ENCODE measurements around the gene STK32B.
A peak's percentile ranks its signal among the peaks of the same experiment; 100 is the strongest.
"Not testable (repeated sequence)": the region's sequence is repeated elsewhere in the genome, so short reads cannot be mapped to it uniquely, and the experiment has no call there.

The STK32B gene

GRCh38 chr4:5164221-5164912, 113.1 kb downstream of the STK32B start:
- Histone ChIP-seq H3K27me3 (ENCODE audit: insufficient read depth, low read depth, severe bottlenecking) (no peaks in the 10 kb centered on the region), H3K9me3 (ENCODE audit: severe bottlenecking) (peaks cover 13% of the 10 kb centered on the region), H3K27ac (peak overlapping the region; percentile 69), H3K36me3 (no peaks in the 10 kb centered on the region), H3K4me3 (ENCODE audit: low read depth, low read length) (no peak overlapping the region)
- peak; percentile 53 for DNase-seq
- TF ChIP-seq, protein P1, sequence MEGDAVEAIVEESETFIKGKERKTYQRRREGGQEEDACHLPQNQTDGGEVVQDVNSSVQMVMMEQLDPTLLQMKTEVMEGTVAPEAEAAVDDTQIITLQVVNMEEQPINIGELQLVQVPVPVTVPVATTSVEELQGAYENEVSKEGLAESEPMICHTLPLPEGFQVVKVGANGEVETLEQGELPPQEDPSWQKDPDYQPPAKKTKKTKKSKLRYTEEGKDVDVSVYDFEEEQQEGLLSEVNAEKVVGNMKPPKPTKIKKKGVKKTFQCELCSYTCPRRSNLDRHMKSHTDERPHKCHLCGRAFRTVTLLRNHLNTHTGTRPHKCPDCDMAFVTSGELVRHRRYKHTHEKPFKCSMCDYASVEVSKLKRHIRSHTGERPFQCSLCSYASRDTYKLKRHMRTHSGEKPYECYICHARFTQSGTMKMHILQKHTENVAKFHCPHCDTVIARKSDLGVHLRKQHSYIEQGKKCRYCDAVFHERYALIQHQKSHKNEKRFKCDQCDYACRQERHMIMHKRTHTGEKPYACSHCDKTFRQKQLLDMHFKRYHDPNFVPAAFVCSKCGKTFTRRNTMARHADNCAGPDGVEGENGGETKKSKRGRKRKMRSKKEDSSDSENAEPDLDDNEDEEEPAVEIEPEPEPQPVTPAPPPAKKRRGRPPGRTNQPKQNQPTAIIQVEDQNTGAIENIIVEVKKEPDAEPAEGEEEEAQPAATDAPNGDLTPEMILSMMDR (IDR thresholded peaks at IDR 0.05; ENCODE audit: low read depth, low read length) = no peak

DNA sequence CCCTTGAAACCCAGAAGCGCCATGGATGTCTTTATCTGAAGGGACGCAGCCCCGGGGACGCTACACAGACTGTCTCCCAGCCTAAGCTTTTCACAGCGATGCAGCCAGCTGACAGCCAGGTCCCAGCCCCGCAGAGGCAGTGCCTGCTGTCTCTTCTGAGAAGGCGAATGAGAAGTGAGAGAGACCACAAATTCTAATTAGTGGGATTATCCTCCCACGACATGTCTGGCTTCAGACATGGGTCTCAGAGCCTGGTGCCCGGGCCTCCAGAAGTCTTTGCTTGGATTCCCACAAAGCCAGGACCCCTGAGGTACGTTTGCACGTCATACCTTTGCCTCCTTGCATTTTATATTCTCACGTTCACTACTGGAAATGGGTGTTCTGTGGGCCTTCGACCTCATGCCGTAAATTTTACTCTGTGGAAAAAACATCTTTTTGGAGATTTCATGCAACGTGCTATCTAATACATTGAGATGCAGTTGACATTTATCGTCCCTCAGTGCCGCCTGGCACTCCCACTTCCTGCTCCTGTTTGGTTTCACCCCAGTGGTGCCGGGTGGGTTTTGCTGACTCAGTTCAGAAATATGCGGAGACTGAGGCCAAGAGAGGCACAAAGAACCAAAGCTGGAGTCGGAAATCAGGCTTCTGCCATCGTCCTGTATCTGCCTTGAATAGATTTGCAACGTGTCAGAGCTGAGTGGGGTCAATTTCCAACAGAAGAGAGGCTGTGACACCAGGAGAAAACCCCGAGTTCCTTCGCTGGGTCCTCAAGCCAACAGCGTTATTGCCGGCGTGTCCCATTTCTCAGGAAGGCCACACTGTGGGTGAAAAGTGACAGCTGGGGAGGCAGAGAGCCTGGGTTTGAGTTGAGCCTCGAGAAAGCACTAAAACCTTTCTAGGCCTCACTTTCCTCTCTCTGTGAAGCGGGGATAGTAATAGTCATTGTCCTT, 114.4 kb downstream of the STK32B start:
- Histone ChIP-seq H3K4me3 (ENCODE audit: low read depth, low read length) (0 out of 2 replicates have a peak overlapping the region, but pooled peaks have one; percentile 0), H3K9me3 (ENCODE audit: severe bottlenecking) (peaks cover 13% of the 10 kb centered on the region), H3K27ac (peak overlapping the region; percentile 69), H3K27me3 (ENCODE audit: insufficient read depth, low read depth, severe bottlenecking) (no peaks in the 10 kb centered on the region), H3K36me3 (no peaks in the 10 kb centered on the region)
- peak; percentile 93 for DNase-seq
- TF ChIP-seq, protein P1 (IDR thresholded peaks at IDR 0.05; ENCODE audit: low read depth, low read length) = no peak

- TF ChIP-seq, protein P1 (IDR thresholded peaks at IDR 0.05; ENCODE audit: low read depth, low read length) = peak; percentile 52
- Histone ChIP-seq H3K27me3 (ENCODE audit: insufficient read depth, low read depth, severe bottlenecking) (no peaks in the 10 kb centered on the region), H3K27ac (peak overlapping the region; percentile 69; the same call in 1 of the 2 replicates), H3K36me3 (no peaks in the 10 kb centered on the region), H3K4me3 (ENCODE audit: low read depth, low read length) (no peak overlapping the region), H3K9me3 (ENCODE audit: severe bottlenecking) (peaks cover 13% of the 10 kb centered on the region)
- DNase-seq = peak; percentile 22
Measured at GRCh38 chr4:5166377-5166776, 115.1 kb downstream of the STK32B start.

DNA sequence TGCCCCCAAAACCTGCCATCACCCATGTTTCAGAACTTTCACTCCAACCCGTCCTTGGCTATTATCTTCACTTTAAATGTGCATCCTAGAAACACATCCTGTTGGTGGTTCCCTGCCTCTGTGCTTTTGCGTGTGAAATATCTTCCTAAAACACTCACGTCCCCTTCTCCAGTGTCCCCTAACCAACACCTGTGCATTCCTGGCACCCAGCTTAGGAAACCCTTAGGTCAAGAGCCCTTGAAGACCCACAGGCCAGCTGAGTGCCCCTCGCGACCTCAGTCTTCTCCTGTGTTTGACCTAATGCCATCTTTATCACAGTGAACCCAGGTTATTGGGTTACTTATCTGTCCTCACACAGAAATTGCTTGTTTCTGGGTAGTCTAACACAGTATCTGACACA, 117.6 kb downstream of the STK32B start:
- H3K36me3 ChIP-seq = no peaks in the 10 kb centered on the region
- peaks cover 9% of the 10 kb centered on the region for H3K9me3 ChIP-seq (ENCODE audit: severe bottlenecking)
- no peaks in the 10 kb centered on the region for H3K27me3 ChIP-seq (ENCODE audit: insufficient read depth, low read depth, severe bottlenecking)
- TF ChIP-seq, protein P1 (IDR thresholded peaks at IDR 0.05; ENCODE audit: low read depth, low read length) = no peak
- H3K4me3 ChIP-seq (ENCODE audit: low read depth, low read length) = no peak overlapping the region
- no peak overlapping the region for H3K27ac ChIP-seq
- DNase-seq = no peak

DNA sequence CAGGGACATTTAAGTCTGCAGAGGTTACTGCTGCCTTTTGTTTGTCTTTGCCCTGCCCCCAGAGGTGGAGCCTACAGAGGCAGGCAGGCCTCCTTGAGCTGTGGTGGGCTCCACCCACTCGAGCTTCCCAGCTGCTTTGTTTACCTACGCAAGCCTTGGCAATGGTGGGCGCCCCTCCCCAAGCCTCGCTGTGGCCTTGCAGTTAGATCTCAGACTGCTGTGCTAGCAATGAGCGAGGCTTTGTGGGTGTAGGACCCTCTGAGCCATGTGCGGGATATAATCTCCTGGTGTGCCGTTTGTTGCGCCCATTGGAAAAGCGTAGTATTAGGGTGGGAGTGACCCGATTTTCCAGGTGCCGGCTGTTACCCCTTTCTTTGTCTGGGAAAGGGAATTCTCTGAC, 124.6 kb downstream of the STK32B start:
- not testable (repeated sequence) for H3K36me3 ChIP-seq; DNase-seq; H3K27ac ChIP-seq; H3K4me3 ChIP-seq (ENCODE audit: low read depth, low read length); H3K27me3 ChIP-seq (ENCODE audit: insufficient read depth, low read depth, severe bottlenecking)
- H3K9me3 ChIP-seq (ENCODE audit: severe bottlenecking) = peaks cover 15% of the 10 kb centered on the region

- no peak for DNase-seq
- no peaks in the 10 kb centered on the region for H3K27me3 ChIP-seq (ENCODE audit: insufficient read depth, low read depth, severe bottlenecking)
- no peaks in the 10 kb centered on the region for H3K36me3 ChIP-seq
- no peak overlapping the region for H3K27ac ChIP-seq
- H3K4me3 ChIP-seq (ENCODE audit: low read depth, low read length) = no peak overlapping the region
- no peaks in the 10 kb centered on the region for H3K9me3 ChIP-seq (ENCODE audit: severe bottlenecking)
- TF ChIP-seq, protein P1 (IDR thresholded peaks at IDR 0.05; ENCODE audit: low read depth, low read length) = no peak
Measured at GRCh38 chr4:5184606-5185005, 133.3 kb downstream of the STK32B start.
